ENCODE measurements around the gene TMEM132D. TPM values are rescaled to one million over a fixed set of nuclear protein-coding genes. Genes with fewer than 3 reads are reported as not detected.

The TMEM132D gene
- total and polyA plus RNA-seq, 2 of the 8 experiments (the other 6 are each of a cell fraction or from before 2014, with no cell fraction given), result 3.5 to 10.1 TPM

DNA sequence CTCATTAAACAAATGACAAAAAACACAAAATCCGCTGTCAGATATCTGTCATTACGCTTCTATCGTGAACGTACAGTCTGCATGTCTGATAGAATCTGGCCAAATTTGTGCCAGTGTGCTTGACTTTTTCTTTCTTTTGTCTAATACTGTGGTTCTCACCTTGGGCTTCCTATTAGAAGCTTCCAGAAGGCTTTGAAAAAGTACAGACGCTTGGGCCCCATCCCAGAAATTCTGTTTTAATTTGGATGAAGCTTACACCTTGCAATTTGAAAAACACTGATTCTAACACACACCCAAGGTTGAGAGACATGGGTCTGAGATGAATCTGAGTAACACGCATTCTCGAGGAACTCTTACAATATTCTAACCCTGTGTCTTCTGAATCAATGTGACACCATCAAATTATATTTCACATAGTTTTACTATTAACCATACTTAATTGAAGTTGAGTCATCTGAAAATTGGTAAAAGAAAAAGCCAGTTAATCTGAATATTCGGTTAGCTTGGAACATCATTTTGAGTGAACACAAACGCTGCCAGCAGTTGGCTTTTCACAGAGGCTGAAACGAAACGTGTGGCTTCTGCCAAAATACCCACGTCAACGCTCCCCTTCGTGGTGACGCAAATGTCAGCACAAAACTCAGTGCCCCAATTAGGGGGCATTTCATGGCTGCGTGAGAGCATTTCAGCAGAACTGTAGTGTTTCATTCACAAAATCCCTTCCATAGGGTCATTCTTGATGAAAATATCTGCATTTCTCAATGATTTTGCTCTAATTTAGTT is 420.5 kb downstream of the TMEM132D start:
- Histone ChIP-seq H3K14ac (ENCODE audit: insufficient read length) (no peak overlapping the region), H3K36me3 (ENCODE audit: control insufficient read depth in 2 of 4, insufficient read depth in 4 of 4, low read length in 3 of 4) (no peaks in the 10 kb centered on the region; a peak in 1 of 8 replicates), H2BK20ac (ENCODE audit: low read length) (no peak overlapping the region), H3K56ac (replicated peaks; ENCODE audit: insufficient read length, low read depth, low read length) (no peak overlapping the region), H2BK15ac (ENCODE audit: low read length) (no peak overlapping the region), H4K20me1 (replicated peaks in 1 of 2; ENCODE audit: control insufficient read depth in 1 of 2, insufficient read depth in 2 of 2, low read length in 2 of 2) (no peaks in the 10 kb centered on the region), H3K4ac (replicated peaks; ENCODE audit: insufficient read length, low read depth, low read length) (no peak overlapping the region), H3K79me2 (ENCODE audit: control insufficient read depth in 1 of 2, insufficient read depth in 2 of 2, low read length in 2 of 2) (no peaks in the 10 kb centered on the region), H4K5ac (ENCODE audit: insufficient read length, low read depth, low read length) (no peak overlapping the region), H2AFZ (ENCODE audit: low read length) (no peak overlapping the region), H3K27me3 (replicated peaks in 1 of 4; ENCODE audit: control insufficient read depth in 3 of 4, extremely low read depth in 1 of 4, insufficient read depth in 3 of 4, low read length in 3 of 4) (no peaks in the 10 kb centered on the region), H3K4me1 (replicated peaks in 1 of 4; ENCODE audit: control insufficient read depth in 3 of 4, insufficient read depth in 4 of 4, low read length in 3 of 4) (no peaks in the 10 kb centered on the region), H4K8ac (ENCODE audit: extremely low read depth, insufficient read depth, low read length) (no peak overlapping the region; the same call in 1 of the 2 replicates), H2AK5ac (ENCODE audit: low read depth, low read length) (no peak overlapping the region), H2BK12ac (ENCODE audit: low read depth, low read length) (no peak overlapping the region), H3K18ac (ENCODE audit: extremely low read depth, low read length) (no peak overlapping the region), H3K23me2 (ENCODE audit: low read depth, low read length) (no peaks in the 10 kb centered on the region), H3K9me3 (ENCODE audit: insufficient read depth in 2 of 2, low read depth in 1 of 2, low read length in 1 of 2) (no peaks in the 10 kb centered on the region), H3K23ac (ENCODE audit: insufficient read length) (no peak overlapping the region), H2BK5ac (ENCODE audit: low read depth, low read length) (no peak overlapping the region), H3K79me1 (ENCODE audit: low read depth, low read length) (no peaks in the 10 kb centered on the region; the same call in 1 of the 2 replicates), H3K4me2 (ENCODE audit: insufficient read depth in 1 of 2, low read depth in 2 of 2, low read length in 2 of 2) (no peak overlapping the region), H3K9ac (replicated peaks in 1 of 4; ENCODE audit: extremely low read depth in 1 of 4, low read depth in 3 of 4, low read length in 3 of 4) (no peak overlapping the region), H2BK120ac (replicated peaks; ENCODE audit: low read depth, low read length) (no peak overlapping the region), H3K27ac (ENCODE audit: low read depth, low read length) (no peak overlapping the region), H3K4me3 (ENCODE audit: extremely low read depth in 1 of 4, insufficient read depth in 2 of 4, low read depth in 3 of 4, low read length in 4 of 4) (no peak overlapping the region), H4K91ac (replicated peaks; ENCODE audit: insufficient read length, low read length) (no peak overlapping the region)
- ChIA-PET CTCF (ENCODE audit: partially characterized antibody) (no interaction called here), POLR2A (ENCODE audit: partially characterized antibody) (no interaction called here)
- no peak for FAIRE-seq
- DNase-seq (ENCODE audit: low read depth in 1 of 2, low spot score in 2 of 2), result no peak
- TF ChIP-seq RBBP5 (IDR thresholded peaks at IDR 0.05; ENCODE audit: borderline replicate concordance, low read depth, low read length), result no peak
- no peak for TF ChIP-seq EZH2 (IDR thresholded peaks at IDR 0.05; ENCODE audit: low read depth, low read length, severe bottlenecking)
- no peak for TF ChIP-seq CHD2 (IDR thresholded peaks at IDR 0.05; ENCODE audit: low read length)
- TF ChIP-seq TCF12 (IDR thresholded peaks at IDR 0.05; ENCODE audit: low read depth, low read length), result no peak
- TF ChIP-seq MAFK (IDR thresholded peaks at IDR 0.05; ENCODE audit: low read depth, low read length), result no peak
- no peak for TF ChIP-seq RAD21 (IDR thresholded peaks at IDR 0.05 in 1 of 2, conservative IDR thresholded peaks at IDR 0.05 in 1 of 2; ENCODE audit: low read depth in 2 of 2, low read length in 2 of 2)
- no peak for TF ChIP-seq SUZ12 (IDR thresholded peaks at IDR 0.05; ENCODE audit: low read length)
- WGBS, 2 experiments (ENCODE audit: extremely low coverage in 1 of 2, insufficient coverage in 1 of 2, insufficient read length in 1 of 2, insufficient replicate concordance in 2 of 2, low coverage in 1 of 2, low lambda C conversion rate in 2 of 2, missing lambda C conversion rate in 1 of 2), result 93% methylated on average over 16 of the region's 16 CpGs; no CpG with 5 or more reads in 1 of the 2 experiments

Data from H1 (cell line).